NCI-H82 treated with DMSO at 0.1 percent for 48 hours (cell line): Measurements from ENCODE around the gene HTRA1.

Experiments used
- DNase-seq: peaks from one replicate; lab custom pipeline; 2025; ENCODE audit not compliant: unreplicated experiment; lab: John Stamatoyannopoulos, UW

HTRA1 gene

GRCh38 chr10:122473116-122473515 is 11.8 kb downstream of the HTRA1 start:
- DNase-seq: no peak

GRCh38 chr10:122474131-122474818 is 12.9 kb downstream of the HTRA1 start:
- no peak for DNase-seq

- DNase-seq: no peak
Measured at GRCh38 chr10:122475100-122475499, 13.7 kb downstream of the HTRA1 start.

- no peak for DNase-seq
Measured at GRCh38 chr10:122475591-122476332, 14.4 kb downstream of the HTRA1 start.

- no peak for DNase-seq
Measured at GRCh38 chr10:122476333-122476695, 15.0 kb downstream of the HTRA1 start.

- DNase-seq: no peak
Measured at GRCh38 chr10:122477436-122477835, 16.1 kb downstream of the HTRA1 start.

- no peak for DNase-seq
Measured at GRCh38 chr10:122478971-122479370, 17.6 kb downstream of the HTRA1 start.

- no peak for DNase-seq
Measured at GRCh38 chr10:122480146-122480833, 18.9 kb downstream of the HTRA1 start.

- no peak for DNase-seq
Measured at GRCh38 chr10:122481296-122482056, 20.1 kb downstream of the HTRA1 start.

- DNase-seq: no peak
Measured at GRCh38 chr10:122484276-122485060, 23.1 kb downstream of the HTRA1 start.

GRCh38 chr10:122485670-122486069 is 24.3 kb downstream of the HTRA1 start:
- no peak for DNase-seq

GRCh38 chr10:122486406-122487080 is 25.2 kb downstream of the HTRA1 start:
- no peak for DNase-seq

- DNase-seq: no peak
Measured at GRCh38 chr10:122487174-122487765, 25.9 kb downstream of the HTRA1 start.

- no peak for DNase-seq
Measured at GRCh38 chr10:122490268-122490667, 28.9 kb downstream of the HTRA1 start.

- no peak for DNase-seq
Measured at GRCh38 chr10:122490786-122491680, 29.7 kb downstream of the HTRA1 start.

- DNase-seq: no peak
Measured at GRCh38 chr10:122492006-122492405, 30.7 kb downstream of the HTRA1 start.

GRCh38 chr10:122492999-122493481 is 31.7 kb downstream of the HTRA1 start:
- DNase-seq: no peak

- DNase-seq: no peak
Measured at GRCh38 chr10:122493761-122494160, 32.4 kb downstream of the HTRA1 start.
